ENCODE data around the gene EGR1. TPM values are rescaled to one million over a fixed set of nuclear protein-coding genes. Genes with fewer than 3 reads are reported as not detected.

EGR1 gene
- polyA plus RNA-seq, 4 donors: 3.4 to 242 (median 70.7) TPM

GRCh38 chr5:138517437-138517836, 52.2 kb downstream of the EGR1 start:
- Histone ChIP-seq H3K4me1 (ENCODE audit: control insufficient read depth in 3 of 3, insufficient read depth in 2 of 3, low read depth in 1 of 3, low read length in 2 of 3) (no peaks in the 10 kb centered on the region), H3K27ac (ENCODE audit: low read depth in 1 of 3, low read length in 2 of 3) (no peak overlapping the region), H3K36me3 (ENCODE audit: control insufficient read depth in 3 of 3, insufficient read depth in 2 of 3, low read depth in 1 of 3, low read length in 3 of 3) (peaks cover 12 to 37% (median 14%) of the 10 kb centered on the region in 3 donors), H3K9me3 (ENCODE audit: control insufficient read depth in 2 of 2, insufficient read depth in 1 of 2, low read depth in 1 of 2, low read length in 1 of 2) (no peaks in the 10 kb centered on the region), H3K4me3 (ENCODE audit: low read depth in 1 of 3, low read length in 3 of 3) (no peak overlapping the region), H3K27me3 (ENCODE audit: control insufficient read depth in 3 of 3, insufficient read depth in 3 of 3, low read length in 3 of 3) (no peaks in the 10 kb centered on the region)
- DNase-seq (peak in 1 of 2 donors; percentile 24), FAIRE-seq (no peak)
- WGBS, 3 donors: 61 to 83% (median 77%) methylated on average over 4 of the region's 4 CpGs

Other genes with a start within 250 kb of the EGR1 start
- gene GFRA3, start 190.9 kb upstream of the EGR1 start, polyA plus RNA-seq: 1 to 10 TPM in 2 of 4 donors, under 1 TPM in 1, not detected in 1; 0.67 to 4.2 (median 1.1) TPM
- gene CDC25C, start 133.7 kb upstream of the EGR1 start, polyA plus RNA-seq: 1 to 10 TPM in 3 of 4 donors, under 1 TPM in 1; 0.54 to 8.8 (median 5.0) TPM
- gene FAM53C, start 127.2 kb upstream of the EGR1 start, polyA plus RNA-seq: 10 to 100 TPM in 2 of 4 donors, 1 to 10 TPM in 2; 5.4 to 28.1 (median 8.5) TPM
- 10 to 100 TPM; 18.6 to 63.2 (median 25.2) TPM for gene KDM3B, start 112.8 kb upstream of the EGR1 start, polyA plus RNA-seq
- 10 to 100 TPM in 1 of 4 donors, 1 to 10 TPM in 3; 2.2 to 14.2 (median 4.3) TPM for gene REEP2, start 26.4 kb upstream of the EGR1 start, polyA plus RNA-seq
- 10 to 100 TPM; 40.7 to 57.6 (median 53.1) TPM for gene ETF1, start 77.8 kb downstream of the EGR1 start, polyA plus RNA-seq
- 100 to 1,000 TPM in 2 of 4 donors, 10 to 100 TPM in 2; 93.7 to 180 (median 132) TPM for gene HSPA9, start 109.9 kb downstream of the EGR1 start, polyA plus RNA-seq

All from small intestine (tissue), 7 donors.